Fibroblast of lung (primary cell): ENCODE data around the gene TARBP2. TPM values are rescaled to one million over a fixed set of nuclear protein-coding genes. Genes with fewer than 3 reads are reported as not detected.

Experiments used
- DNase-seq, 2 donors: peaks; one replicate each; pipeline versions ENCODE4 v3.0.0 to v3.0.0-alpha.2; 2010; ENCODE audit warnings: low read depth in 2 of 2
- H2AFZ ChIP-seq: 2 replicates; pipeline ENCODE4 v1.5.1; 2012; ENCODE audit warnings: low read length, control low read depth, inconsistent platforms
- H3K27ac ChIP-seq: 2 replicates; pipeline ENCODE4 v1.5.1; 2011; ENCODE audit warnings: low read length, control low read depth; ENCODE audit not compliant: insufficient read depth
- H3K27me3 ChIP-seq: 2 replicates; pipeline ENCODE4 v1.5.1; 2011; ENCODE audit warnings: mild to moderate bottlenecking, low read length; ENCODE audit not compliant: control insufficient read depth, insufficient read depth
- H3K36me3 ChIP-seq: 2 replicates; pipeline ENCODE4 v1.5.1; 2011; ENCODE audit warnings: low read length; ENCODE audit not compliant: control insufficient read depth, insufficient read depth
- H3K4me1 ChIP-seq: 2 replicates; pipeline ENCODE4 v1.5.1; 2011; ENCODE audit warnings: low read length; ENCODE audit not compliant: control insufficient read depth, insufficient read depth; ENCODE audit errors: extremely low read depth
- H3K4me2 ChIP-seq: 2 replicates; pipeline ENCODE4 v1.5.1; 2011; ENCODE audit warnings: low read length, control low read depth; ENCODE audit not compliant: insufficient read depth; ENCODE audit errors: extremely low read depth
- H3K4me3 ChIP-seq, 4 experiments: fragments of 200-600 bp in 1 of 4; sonication (generic) in 1 of 4; replicated peaks in 1 of 4; 2 replicates each; pipeline ENCODE4 v1.5.1; 2011 to 2016; ENCODE audit warnings: low read length in 4 of 4, low read depth in 3 of 4, mild to moderate bottlenecking in 3 of 4, control low read depth in 2 of 4, inconsistent platforms in 1 of 4, mixed read lengths in 1 of 4; ENCODE audit not compliant: insufficient read depth in 1 of 4; ENCODE audit errors: control extremely low read depth in 1 of 4
- H3K79me2 ChIP-seq: 2 replicates; pipeline ENCODE4 v1.5.1; 2012; ENCODE audit warnings: mild to moderate bottlenecking, low read length, inconsistent platforms; ENCODE audit not compliant: control insufficient read depth, insufficient read depth
- H3K9ac ChIP-seq: 2 replicates; pipeline ENCODE4 v1.5.1; 2011; ENCODE audit warnings: mild to moderate bottlenecking, low read length, control low read depth; ENCODE audit not compliant: insufficient read depth
- H3K9me3 ChIP-seq: 2 replicates; pipeline ENCODE4 v1.5.1; 2012; ENCODE audit warnings: low read depth, low read length; ENCODE audit not compliant: control insufficient read depth, insufficient read depth
- H4K20me1 ChIP-seq: 2 replicates; pipeline ENCODE4 v1.5.1; 2011; ENCODE audit warnings: low read length; ENCODE audit not compliant: control insufficient read depth, insufficient read depth; ENCODE audit errors: extremely low read depth
- CTCF ChIP-seq, 2 donors: IDR thresholded peaks in 1 of 2; conservative IDR thresholded peaks in 1 of 2; 1 replicate in 1 of 2; 2 replicates in 1 of 2; pipeline ENCODE4 v1.5.1; 2011 to 2012; ENCODE audit warnings: low read length in 2 of 2, control low read depth in 1 of 2, inconsistent platforms in 1 of 2, low read depth in 1 of 2, mild to moderate bottlenecking in 1 of 2
- EZH2 ChIP-seq: IDR thresholded peaks from 2 replicates; pipeline ENCODE4 v1.5.1; 2012; ENCODE audit warnings: low read length, control low read depth, mild to moderate bottlenecking; ENCODE audit errors: missing control alignments
- polyA plus RNA-seq, 2 donors: library from polyadenylated mRNA; depleted of rRNA in 1 of 2; stranded (reverse) in 1 of 2; unstranded in 1 of 2; fragments of >200 nt; gene quantifications; 2 replicates each; pipeline ENCODE4 v1.2.1, GENCODE V29; 2011 to 2012; ENCODE audit warnings: missing spikeins in 1 of 2
- total RNA-seq: library from RNA; depleted of rRNA; stranded (reverse); fragments of >200 nt; gene quantifications from 2 replicates; pipeline ENCODE4 v1.2.1, GENCODE V29; 2014

The TARBP2 gene
- total and polyA plus RNA-seq, 2 donors (not counting 1 experiment from before 2014, with no cell fraction given) = 19.8 to 39.3 TPM

GRCh38 chr12:53452159-53453077 is 48.7 kb upstream of the TARBP2 start:
- no peaks in the 10 kb centered on the region for H3K27me3 ChIP-seq
- H3K4me2 ChIP-seq = peak overlapping the region; percentile 61
- peak overlapping the region; percentile 97 for H3K9ac ChIP-seq
- peaks cover 17% of the 10 kb centered on the region for H3K36me3 ChIP-seq
- TF ChIP-seq CTCF (conservative IDR thresholded peaks at IDR 0.05 in 1 of 2, IDR thresholded peaks at IDR 0.05 in 1 of 2; ENCODE audit: low read depth in 1 of 2, low read length in 2 of 2) = peak in 1 of 2 donors; percentile 17
- TF ChIP-seq EZH2 = no peak
- H3K4me1 ChIP-seq = peaks cover 4% of the 10 kb centered on the region
- H3K79me2 ChIP-seq = peaks cover 50% of the 10 kb centered on the region
- H3K27ac ChIP-seq = peak overlapping the region; percentile 93
- H3K9me3 ChIP-seq = no peaks in the 10 kb centered on the region
- H4K20me1 ChIP-seq = peaks cover 17% of the 10 kb centered on the region
- peak; percentile 88 to 91 for DNase-seq
- no peak overlapping the region for H2AFZ ChIP-seq
- H3K4me3 ChIP-seq = peak overlapping the region; percentile 86 to 100 (median 90)

GRCh38 chr12:53453953-53454640 is 47.0 kb upstream of the TARBP2 start:
- H3K4me2 ChIP-seq = peak overlapping the region; percentile 61
- H3K4me3 ChIP-seq = peak overlapping the region; percentile 23 to 100 (median 90)
- H3K27me3 ChIP-seq = no peaks in the 10 kb centered on the region
- TF ChIP-seq CTCF (conservative IDR thresholded peaks at IDR 0.05 in 1 of 2, IDR thresholded peaks at IDR 0.05 in 1 of 2; ENCODE audit: low read depth in 1 of 2, low read length in 2 of 2) (no peak), EZH2 (no peak)
- H3K27ac ChIP-seq = no peak overlapping the region
- peaks cover 4% of the 10 kb centered on the region for H3K4me1 ChIP-seq
- DNase-seq = no peak
- peaks cover 61% of the 10 kb centered on the region for H3K79me2 ChIP-seq
- peaks cover 17% of the 10 kb centered on the region for H3K36me3 ChIP-seq
- peaks cover 17% of the 10 kb centered on the region for H4K20me1 ChIP-seq
- no peaks in the 10 kb centered on the region for H3K9me3 ChIP-seq
- H2AFZ ChIP-seq = no peak overlapping the region
- H3K9ac ChIP-seq = no peak overlapping the region

- H3K9me3 ChIP-seq = no peaks in the 10 kb centered on the region
- peaks cover 20% of the 10 kb centered on the region for H3K36me3 ChIP-seq
- H4K20me1 ChIP-seq = peaks cover 17% of the 10 kb centered on the region
- H3K79me2 ChIP-seq = peaks cover 66% of the 10 kb centered on the region
- H3K4me2 ChIP-seq = peak overlapping the region; percentile 61
- no peak overlapping the region for H3K27ac ChIP-seq
- no peaks in the 10 kb centered on the region for H3K27me3 ChIP-seq
- H3K9ac ChIP-seq = no peak overlapping the region
- DNase-seq = no peak
- H3K4me1 ChIP-seq = peaks cover 4% of the 10 kb centered on the region
- TF ChIP-seq CTCF (conservative IDR thresholded peaks at IDR 0.05 in 1 of 2, IDR thresholded peaks at IDR 0.05 in 1 of 2; ENCODE audit: low read depth in 1 of 2, low read length in 2 of 2) = no peak
- no peak for TF ChIP-seq EZH2
- H3K4me3 ChIP-seq = peak overlapping the region in 3 of 4 experiments; percentile 8 to 100 (median 94)
- no peak overlapping the region for H2AFZ ChIP-seq
Measured at GRCh38 chr12:53454707-53455106, 46.4 kb upstream of the TARBP2 start.
